ENCODE data around the gene TDRD10.

DNA sequence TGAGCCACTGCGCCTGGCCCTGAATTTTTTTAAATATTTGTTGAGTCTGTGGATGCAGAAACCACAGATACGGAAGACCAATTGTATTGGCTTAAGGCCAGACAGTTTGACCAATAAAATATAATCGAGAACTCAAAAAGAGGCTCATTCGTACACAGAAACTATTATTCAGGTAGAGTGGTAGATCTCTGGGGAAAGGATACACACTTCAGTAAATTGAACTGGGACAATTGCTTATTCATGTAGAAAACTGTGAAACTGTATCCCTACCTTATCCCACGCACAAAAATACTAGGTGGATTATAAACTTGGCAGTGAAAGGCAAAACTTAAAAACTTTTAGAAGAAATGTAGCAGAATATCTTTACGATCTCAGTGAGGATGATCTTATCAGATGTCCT, 25.2 kb downstream of the TDRD10 start:
- TF ChIP-seq, protein P1, sequence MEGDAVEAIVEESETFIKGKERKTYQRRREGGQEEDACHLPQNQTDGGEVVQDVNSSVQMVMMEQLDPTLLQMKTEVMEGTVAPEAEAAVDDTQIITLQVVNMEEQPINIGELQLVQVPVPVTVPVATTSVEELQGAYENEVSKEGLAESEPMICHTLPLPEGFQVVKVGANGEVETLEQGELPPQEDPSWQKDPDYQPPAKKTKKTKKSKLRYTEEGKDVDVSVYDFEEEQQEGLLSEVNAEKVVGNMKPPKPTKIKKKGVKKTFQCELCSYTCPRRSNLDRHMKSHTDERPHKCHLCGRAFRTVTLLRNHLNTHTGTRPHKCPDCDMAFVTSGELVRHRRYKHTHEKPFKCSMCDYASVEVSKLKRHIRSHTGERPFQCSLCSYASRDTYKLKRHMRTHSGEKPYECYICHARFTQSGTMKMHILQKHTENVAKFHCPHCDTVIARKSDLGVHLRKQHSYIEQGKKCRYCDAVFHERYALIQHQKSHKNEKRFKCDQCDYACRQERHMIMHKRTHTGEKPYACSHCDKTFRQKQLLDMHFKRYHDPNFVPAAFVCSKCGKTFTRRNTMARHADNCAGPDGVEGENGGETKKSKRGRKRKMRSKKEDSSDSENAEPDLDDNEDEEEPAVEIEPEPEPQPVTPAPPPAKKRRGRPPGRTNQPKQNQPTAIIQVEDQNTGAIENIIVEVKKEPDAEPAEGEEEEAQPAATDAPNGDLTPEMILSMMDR (conservative IDR thresholded peaks at IDR 0.05; ENCODE audit: low read depth, low read length) = no peak
- TF ChIP-seq EZH2 (IDR thresholded peaks at IDR 0.05; ENCODE audit: low read length, unreplicated experiment) = no peak
